ENCODE data around the gene SORCS1.

DNA sequence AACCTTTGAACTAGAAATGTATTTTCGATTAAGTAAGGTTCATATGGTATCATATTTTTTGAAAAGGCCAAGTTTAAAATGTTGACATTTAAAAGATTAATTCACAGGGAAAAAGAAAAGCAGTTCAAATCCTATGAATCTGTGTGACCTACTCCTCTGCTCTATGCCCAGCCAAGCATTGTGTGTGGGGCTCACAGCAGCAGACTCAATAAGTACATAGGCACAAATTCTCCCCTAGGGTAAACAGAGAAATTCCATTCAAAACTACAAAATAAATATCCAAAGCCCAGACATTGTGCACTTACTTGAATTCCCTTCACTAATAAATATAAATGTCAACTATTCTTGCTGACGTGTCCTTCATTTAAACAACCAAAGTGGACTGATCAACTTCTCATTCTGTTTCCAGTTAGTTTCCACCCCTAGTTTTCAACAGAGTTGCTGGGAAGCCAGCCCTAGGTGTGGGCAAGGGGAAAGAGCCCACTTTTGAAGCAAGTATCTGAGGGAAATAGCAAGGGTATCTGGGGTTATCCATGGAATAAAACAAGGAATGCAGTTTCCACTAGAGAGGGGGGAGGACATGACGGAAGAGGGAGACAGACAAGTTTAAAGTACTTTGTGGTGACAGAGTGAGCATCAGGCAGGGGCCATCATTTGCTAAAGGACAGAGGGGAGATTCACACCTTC is 533.3 kb downstream of the SORCS1 start:
- TF ChIP-seq, protein P1, sequence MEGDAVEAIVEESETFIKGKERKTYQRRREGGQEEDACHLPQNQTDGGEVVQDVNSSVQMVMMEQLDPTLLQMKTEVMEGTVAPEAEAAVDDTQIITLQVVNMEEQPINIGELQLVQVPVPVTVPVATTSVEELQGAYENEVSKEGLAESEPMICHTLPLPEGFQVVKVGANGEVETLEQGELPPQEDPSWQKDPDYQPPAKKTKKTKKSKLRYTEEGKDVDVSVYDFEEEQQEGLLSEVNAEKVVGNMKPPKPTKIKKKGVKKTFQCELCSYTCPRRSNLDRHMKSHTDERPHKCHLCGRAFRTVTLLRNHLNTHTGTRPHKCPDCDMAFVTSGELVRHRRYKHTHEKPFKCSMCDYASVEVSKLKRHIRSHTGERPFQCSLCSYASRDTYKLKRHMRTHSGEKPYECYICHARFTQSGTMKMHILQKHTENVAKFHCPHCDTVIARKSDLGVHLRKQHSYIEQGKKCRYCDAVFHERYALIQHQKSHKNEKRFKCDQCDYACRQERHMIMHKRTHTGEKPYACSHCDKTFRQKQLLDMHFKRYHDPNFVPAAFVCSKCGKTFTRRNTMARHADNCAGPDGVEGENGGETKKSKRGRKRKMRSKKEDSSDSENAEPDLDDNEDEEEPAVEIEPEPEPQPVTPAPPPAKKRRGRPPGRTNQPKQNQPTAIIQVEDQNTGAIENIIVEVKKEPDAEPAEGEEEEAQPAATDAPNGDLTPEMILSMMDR (tag by site-specific recombination; IDR thresholded peaks at IDR 0.05) = no peak
- no peak for TF ChIP-seq YY1 (tag by site-specific recombination; IDR thresholded peaks at IDR 0.05)
- no peak for TF ChIP-seq TCF7L2 (IDR thresholded peaks at IDR 0.05; ENCODE audit: borderline replicate concordance, low read depth, low read length)

All from HEK293 (cell line).